Liver (tissue), 9 donors: ENCODE measurements around the gene DCAF11. TPM values are rescaled to one million over a fixed set of nuclear protein-coding genes. Genes with fewer than 3 reads are reported as not detected.

Experiments
- DNase-seq: peaks from one replicate; pipeline ENCODE4 v3.0.0-alpha.2; 2017; ENCODE audit warnings: low spot score
- H3K27ac ChIP-seq, 2 donors: one replicate each; pipeline ENCODE4 v1.7.0; 2013; ENCODE audit warnings: inconsistent platforms in 2 of 2, low read length in 2 of 2, control low read depth in 1 of 2, low read depth in 1 of 2, mild to moderate bottlenecking in 1 of 2
- H3K27me3 ChIP-seq, 4 donors: one replicate each; pipeline versions ENCODE4 v1.6.1 to v1.7.0; 2013; ENCODE audit warnings: low read length in 3 of 4, inconsistent platforms in 1 of 4, mild to moderate bottlenecking in 1 of 4, moderate library complexity in 1 of 4; ENCODE audit not compliant: control insufficient read depth in 4 of 4, insufficient read depth in 4 of 4
- H3K36me3 ChIP-seq, 4 donors: one replicate each; pipeline versions ENCODE4 v1.6.1 to v1.7.0; 2013; ENCODE audit warnings: low read length in 3 of 4, mild to moderate bottlenecking in 3 of 4, low read depth in 1 of 4, moderate library complexity in 1 of 4; ENCODE audit not compliant: control insufficient read depth in 4 of 4, insufficient read depth in 3 of 4
- H3K4me1 ChIP-seq, 4 donors: one replicate each; pipeline versions ENCODE4 v1.6.1 to v1.7.0; 2013; ENCODE audit warnings: low read length in 3 of 4, mild to moderate bottlenecking in 3 of 4, moderate library complexity in 1 of 4; ENCODE audit not compliant: control insufficient read depth in 4 of 4, insufficient read depth in 4 of 4
- H3K4me3 ChIP-seq, 3 donors: one replicate each; pipeline versions ENCODE4 v1.6.1 to v1.7.0; 2013; ENCODE audit warnings: low read length in 3 of 3, control low read depth in 1 of 3, low read depth in 1 of 3, mild to moderate bottlenecking in 1 of 3
- H3K9ac ChIP-seq, 2 donors: one replicate each; pipeline ENCODE4 v1.7.0; 2013; ENCODE audit warnings: low read length in 2 of 2, mild to moderate bottlenecking in 2 of 2, moderate library complexity in 2 of 2, control low read depth in 1 of 2, low read depth in 1 of 2
- H3K9me3 ChIP-seq, 4 donors: one replicate each; pipeline versions ENCODE4 v1.6.1 to v1.7.0; 2013; ENCODE audit warnings: low read length in 3 of 4; ENCODE audit not compliant: control insufficient read depth in 4 of 4
- ATF3 ChIP-seq: IDR thresholded peaks from 2 replicates; pipeline ENCODE4 v1.6.1; 2016; ENCODE audit warnings: antibody characterized with exemption
- CTCF ChIP-seq: fragments of 150-350 bp; IDR thresholded peaks from 2 replicates; pipeline ENCODE4 v1.5.1; 2017; ENCODE audit warnings: improper control_type of control experiment, low read depth, low read length; ENCODE audit not compliant: missing input control
- EGR1 ChIP-seq, 2 donors: IDR thresholded peaks; 2 replicates each; pipeline ENCODE4 v1.6.1; 2016 to 2018; ENCODE audit warnings: antibody characterized with exemption in 2 of 2, low read depth in 2 of 2
- FOXA1 ChIP-seq: IDR thresholded peaks from 2 replicates; pipeline ENCODE4 v1.6.1; 2016; ENCODE audit warnings: antibody characterized with exemption
- FOXA2 ChIP-seq: IDR thresholded peaks from 2 replicates; pipeline ENCODE4 v1.6.1; 2016; ENCODE audit warnings: antibody characterized with exemption
- GABPA ChIP-seq, 2 donors: IDR thresholded peaks in 1 of 2; conservative IDR thresholded peaks in 1 of 2; 2 replicates each; pipeline ENCODE4 v1.6.1; 2016; ENCODE audit warnings: antibody characterized with exemption in 2 of 2, mild to moderate bottlenecking in 1 of 2, moderate library complexity in 1 of 2
- HNF4A ChIP-seq, 2 donors: conservative IDR thresholded peaks; 2 replicates each; pipeline ENCODE4 v1.6.1; 2016; ENCODE audit warnings: antibody characterized with exemption in 2 of 2, mild to moderate bottlenecking in 2 of 2
- HNF4G ChIP-seq: IDR thresholded peaks from 2 replicates; pipeline ENCODE4 v1.6.1; 2016; ENCODE audit warnings: antibody characterized with exemption
- JUND ChIP-seq, 2 donors: IDR thresholded peaks; 2 replicates each; pipeline ENCODE4 v1.6.1; 2016; ENCODE audit warnings: antibody characterized with exemption in 2 of 2
- MAX ChIP-seq: IDR thresholded peaks from 2 replicates; pipeline ENCODE4 v1.6.1; 2016; ENCODE audit warnings: antibody characterized with exemption
- RAD21 ChIP-seq, 2 donors: IDR thresholded peaks; 2 replicates each; pipeline ENCODE4 v1.6.1; 2016; ENCODE audit warnings: antibody characterized with exemption in 2 of 2, mild to moderate bottlenecking in 2 of 2
- REST ChIP-seq: IDR thresholded peaks from 2 replicates; pipeline ENCODE4 v1.6.1; 2016; ENCODE audit warnings: antibody characterized with exemption, mild to moderate bottlenecking
- RXRA ChIP-seq, 2 donors: IDR thresholded peaks; 2 replicates each; pipeline ENCODE4 v1.6.1; 2017 to 2018; ENCODE audit warnings: antibody characterized with exemption in 2 of 2, mild to moderate bottlenecking in 1 of 2
- SP1 ChIP-seq: IDR thresholded peaks from 2 replicates; pipeline ENCODE4 v1.6.1; 2018; ENCODE audit warnings: antibody characterized with exemption, mild to moderate bottlenecking
- TAF1 ChIP-seq: conservative IDR thresholded peaks from 2 replicates; pipeline ENCODE4 v1.6.1; 2016; ENCODE audit warnings: antibody characterized with exemption, mild to moderate bottlenecking
- YY1 ChIP-seq: IDR thresholded peaks from 2 replicates; pipeline ENCODE4 v1.6.1; 2016; ENCODE audit warnings: antibody characterized with exemption, mild to moderate bottlenecking
- ZBTB33 ChIP-seq: IDR thresholded peaks from 2 replicates; pipeline ENCODE4 v1.6.1; 2016; ENCODE audit warnings: antibody characterized with exemption
- WGBS: extraction: QIAGEN DNeasy Blood & Tissue Kit; methylation state at CpG from one replicate; pipeline ENCODE4 v1.1.7; 2013; 5-methylcytosine and 5-hydroxymethylcytosine counted together
- polyA plus RNA-seq, 2 donors: library from polyadenylated mRNA; stranded (reverse) in 1 of 2; unstranded in 1 of 2; fragments of 200-250 nt in 1 of 2; fragments of >200 nt in 1 of 2; fragmentation: Nextera tagmentation in 1 of 2; extraction: Ambion mirVana in 1 of 2; gene quantifications; one replicate each; pipeline versions ENCODE4 v1.2.1 to v1.2.3, GENCODE V29; 2013 to 2015
- total RNA-seq, 2 donors: library from RNA; depleted of rRNA; stranded (reverse); fragments of >200 nt; gene quantifications; one replicate each; pipeline ENCODE4 v1.2.3, GENCODE V29; 2014
- donor health status: healthy.
- donor health status: healthy.
- donor health status: healthy.
- donor health status: healthy.
- donor health status: healthy.

The DCAF11 gene
- total and polyA plus RNA-seq, 4 donors: 30.1 to 312 (median 167) TPM

GRCh38 chr14:24098229-24098926 is 16.2 kb upstream of the DCAF11 start:
- H3K4me1 ChIP-seq: peaks cover 9 to 78% (median 55%) of the 10 kb centered on the region in 4 donors
- H3K36me3 ChIP-seq: peaks cover 13 to 30% (median 22%) of the 10 kb centered on the region in 4 donors
- 95% methylated on average over 16 of the region's 16 CpGs for WGBS
- DNase-seq: no peak
- no peaks in the 10 kb centered on the region for H3K27me3 ChIP-seq
- no peak overlapping the region for H3K4me3 ChIP-seq
- no peak for TF ChIP-seq MAX
- no peak for TF ChIP-seq YY1
- TF ChIP-seq REST: no peak
- no peak for TF ChIP-seq RXRA (IDR thresholded peaks at IDR 0.05)
- no peak for TF ChIP-seq HNF4G
- no peak for TF ChIP-seq ATF3
- no peak for TF ChIP-seq CTCF
- TF ChIP-seq HNF4A (conservative IDR thresholded peaks at IDR 0.05): no peak
- no peak for TF ChIP-seq RAD21 (IDR thresholded peaks at IDR 0.05)
- no peak for TF ChIP-seq JUND (IDR thresholded peaks at IDR 0.05)
- no peak for TF ChIP-seq ZBTB33
- TF ChIP-seq GABPA (IDR thresholded peaks at IDR 0.05 in 1 of 2, conservative IDR thresholded peaks at IDR 0.05 in 1 of 2): no peak
- TF ChIP-seq TAF1: no peak
- TF ChIP-seq FOXA2: no peak
- no peak for TF ChIP-seq FOXA1
- TF ChIP-seq EGR1 (IDR thresholded peaks at IDR 0.05; ENCODE audit: low read depth in 2 of 2): no peak
- TF ChIP-seq SP1: no peak
- H3K9me3 ChIP-seq: no peaks in the 10 kb centered on the region
- no peak overlapping the region for H3K9ac ChIP-seq
- no peak overlapping the region for H3K27ac ChIP-seq
